GM03348 (cell line): ENCODE results near the gene WNK4.
"Not testable (repeated sequence)": the region's sequence is repeated elsewhere in the genome, so short reads cannot be mapped to it uniquely, and the experiment has no call there.

Experiments
- DNase-seq: peaks from one replicate; pipeline ENCODE4 v3.0.0; 2012; ENCODE audit warnings: low spot score

WNK4 gene

DNA sequence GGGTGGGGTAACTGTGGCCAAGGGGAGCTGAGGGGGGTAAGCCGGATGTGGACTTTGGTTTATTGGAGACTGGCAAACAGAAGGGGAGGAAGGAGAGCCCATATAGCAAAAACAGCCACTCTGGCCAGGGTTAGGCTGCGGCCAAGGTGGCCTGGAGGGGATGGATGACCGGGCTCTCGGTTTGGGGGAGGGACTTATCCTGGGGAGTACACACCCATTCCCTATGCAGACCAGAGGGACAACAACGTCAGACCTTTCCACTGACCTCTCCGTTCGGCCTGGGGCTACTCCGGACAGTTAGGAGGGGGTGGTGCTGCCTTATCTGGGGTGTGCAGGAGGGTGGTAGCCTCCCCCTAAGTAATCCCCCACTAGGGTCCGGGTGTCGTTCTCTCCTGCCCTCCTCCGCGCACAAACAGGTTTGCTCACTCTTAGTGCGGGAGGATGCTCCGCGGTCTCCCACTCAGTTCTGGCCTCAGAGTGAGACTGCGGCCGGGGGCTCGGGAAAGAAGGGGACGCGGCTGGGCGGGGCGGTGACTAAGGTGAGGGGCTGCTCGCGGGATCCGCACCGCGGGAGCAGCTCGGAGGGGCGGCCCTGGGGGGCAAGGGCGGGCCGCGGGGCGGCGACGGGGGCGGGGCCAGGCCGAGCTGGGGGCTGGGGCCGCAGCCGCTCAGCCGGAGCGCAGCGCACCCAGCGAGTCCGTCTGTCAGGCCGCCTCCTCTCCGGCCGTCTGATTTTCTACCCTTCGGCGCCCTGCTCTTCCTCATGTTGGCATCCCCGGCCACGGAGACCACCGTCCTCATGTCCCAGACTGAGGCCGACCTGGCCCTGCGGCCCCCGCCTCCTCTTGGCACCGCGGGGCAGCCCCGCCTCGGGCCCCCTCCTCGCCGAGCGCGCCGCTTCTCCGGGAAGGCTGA lies at the start of gene WNK4:
Gene WNK4 (plus strand): TSS at position 675 of the 915 bp plus-strand sequence. CDS start 89 bp downstream, at position 764.
- DNase-seq: peak; percentile 92

DNA sequence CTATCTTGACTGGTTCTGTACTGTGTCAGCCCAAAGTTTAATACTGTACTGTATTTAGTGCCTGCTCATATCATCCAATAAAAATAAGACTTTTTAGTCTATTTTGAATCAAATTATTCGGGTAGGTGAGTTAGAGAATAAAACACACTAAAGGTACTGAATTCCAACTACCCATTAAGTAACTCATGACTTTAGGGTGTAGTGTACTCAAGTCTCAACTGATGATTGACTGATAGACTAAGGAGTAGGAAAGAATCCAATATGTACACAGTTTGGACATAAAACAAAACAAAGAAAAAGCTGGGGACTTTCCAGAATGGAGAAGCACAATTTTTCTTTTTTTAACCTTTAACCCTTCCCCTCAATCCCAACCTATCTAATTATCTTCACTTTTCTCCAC lies 39.7 kb upstream of the WNK4 start:
- DNase-seq: no peak

DNA sequence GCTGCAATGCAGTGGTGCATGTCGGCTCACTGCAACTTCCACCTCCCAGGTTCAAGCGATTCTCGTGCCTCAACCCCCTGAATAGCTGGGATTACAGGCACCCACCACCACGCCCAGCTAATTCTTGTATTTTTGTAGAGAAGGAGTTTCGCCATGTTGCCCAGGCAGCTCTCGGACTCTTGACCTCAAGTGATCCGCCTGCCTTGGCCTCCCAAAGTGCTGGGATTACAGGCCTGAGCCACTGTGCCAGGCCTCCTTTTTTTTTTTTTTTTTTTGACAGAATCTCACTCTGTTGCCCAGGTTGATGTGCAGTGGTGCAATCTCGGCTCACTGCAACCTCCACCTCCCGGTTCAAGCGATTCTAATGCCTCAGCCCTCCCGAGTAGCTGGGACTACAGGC lies 37.5 kb upstream of the WNK4 start:
- not testable (repeated sequence) for DNase-seq

DNA sequence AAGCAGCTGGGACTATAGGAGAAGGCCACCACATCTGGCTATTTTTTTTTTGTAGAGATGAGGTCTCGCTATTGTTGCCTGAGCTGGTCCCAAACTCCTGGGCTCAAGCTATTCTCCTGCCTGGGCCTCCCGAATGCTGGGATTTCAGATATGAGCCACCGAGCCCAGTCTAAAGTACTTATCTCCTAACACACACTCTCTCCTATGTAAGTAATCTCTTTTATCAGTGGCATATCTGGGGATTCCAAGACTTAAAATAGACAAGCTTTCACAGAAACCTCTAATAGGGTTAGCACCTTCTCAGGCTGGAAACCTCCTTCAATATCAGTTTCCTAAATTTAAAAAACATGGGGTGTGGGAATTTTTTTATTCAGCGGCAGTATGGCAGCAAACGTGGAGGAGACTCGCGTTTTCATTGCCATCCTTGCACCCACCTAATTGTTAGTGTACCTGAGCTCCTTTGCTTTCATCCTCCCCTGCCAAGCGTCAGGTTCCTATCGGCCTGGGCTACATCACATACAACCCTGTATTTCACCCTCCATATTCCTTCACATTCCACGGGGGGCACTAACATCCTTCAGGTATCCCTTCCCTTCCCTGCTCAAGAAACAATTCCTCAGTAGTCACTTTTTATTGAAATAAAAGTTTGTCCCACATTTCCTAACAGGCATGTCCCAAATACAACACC lies 36.7 kb upstream of the WNK4 start:
- peak; percentile 30 for DNase-seq

DNA sequence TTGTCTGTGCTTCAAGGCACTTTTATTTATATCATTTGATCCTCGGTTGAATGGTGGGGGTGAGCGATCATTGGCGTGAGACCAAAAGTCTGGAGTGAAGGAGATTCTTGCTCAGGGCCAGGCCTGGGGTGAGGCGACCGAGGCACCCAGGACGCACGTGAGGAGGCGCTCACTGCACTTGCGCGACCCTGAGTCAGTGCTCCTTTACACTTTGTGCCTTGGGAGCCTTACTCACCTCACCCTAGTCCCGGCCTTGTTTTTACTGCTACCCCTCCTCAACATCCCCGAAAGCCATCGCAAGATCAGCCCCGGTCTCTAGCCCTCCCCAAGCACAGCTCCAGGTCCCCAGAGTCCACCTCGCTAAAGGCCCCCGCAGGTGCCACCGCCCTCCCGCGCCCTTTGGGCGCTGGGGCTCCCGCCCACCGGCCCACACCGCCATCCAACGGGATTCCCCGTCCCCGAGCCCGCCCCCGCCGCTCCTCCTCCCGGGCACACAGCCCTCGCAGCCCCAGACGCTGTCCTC lies 36.1 kb upstream of the WNK4 start:
- peak; percentile 86 for DNase-seq

DNA sequence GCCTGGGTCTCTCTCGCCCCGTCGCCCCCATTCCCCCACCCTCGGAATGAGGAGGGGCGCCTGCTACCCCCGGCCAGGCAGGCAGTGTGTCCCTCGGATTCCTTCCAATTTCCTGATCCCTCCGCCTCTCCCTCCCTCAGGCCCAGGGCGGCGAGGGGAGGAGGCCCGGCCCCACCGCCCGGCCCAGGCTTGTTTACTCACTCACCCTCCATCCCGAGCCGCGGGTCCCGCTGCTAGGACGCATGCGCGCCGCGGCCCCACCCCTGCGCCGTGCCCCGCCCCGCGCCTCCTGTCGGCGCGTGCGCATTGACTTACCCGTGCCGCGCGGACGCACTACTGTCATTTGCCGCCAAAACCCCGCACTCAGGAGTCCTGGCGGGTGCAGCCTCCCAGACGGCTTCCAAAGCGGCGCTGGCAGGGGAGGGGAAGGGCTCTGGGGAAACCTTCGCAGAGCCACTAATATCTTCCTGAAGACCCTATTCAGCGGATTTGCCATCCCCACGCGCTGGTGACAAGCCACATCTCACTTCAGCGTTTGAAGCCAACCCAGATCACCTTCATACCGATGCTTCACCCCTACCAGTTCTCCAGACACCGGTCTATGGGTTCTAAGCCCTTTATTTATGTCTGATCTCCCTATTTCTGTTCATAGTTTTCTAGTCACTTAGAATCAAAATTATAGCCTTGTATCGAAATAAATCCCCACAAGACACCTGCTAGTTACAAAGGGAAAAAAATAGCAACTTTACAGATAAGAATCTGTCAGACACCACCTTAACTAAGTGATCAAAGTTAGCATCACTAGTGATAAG lies 35.4 kb upstream of the WNK4 start, which contains the start of gene EZH1:
Gene EZH1 (minus strand): TSS at position 235 of the 812 bp plus-strand sequence. CDS start 16,099 bp downstream, outside the sequence.
- peak; percentile 100 for DNase-seq

DNA sequence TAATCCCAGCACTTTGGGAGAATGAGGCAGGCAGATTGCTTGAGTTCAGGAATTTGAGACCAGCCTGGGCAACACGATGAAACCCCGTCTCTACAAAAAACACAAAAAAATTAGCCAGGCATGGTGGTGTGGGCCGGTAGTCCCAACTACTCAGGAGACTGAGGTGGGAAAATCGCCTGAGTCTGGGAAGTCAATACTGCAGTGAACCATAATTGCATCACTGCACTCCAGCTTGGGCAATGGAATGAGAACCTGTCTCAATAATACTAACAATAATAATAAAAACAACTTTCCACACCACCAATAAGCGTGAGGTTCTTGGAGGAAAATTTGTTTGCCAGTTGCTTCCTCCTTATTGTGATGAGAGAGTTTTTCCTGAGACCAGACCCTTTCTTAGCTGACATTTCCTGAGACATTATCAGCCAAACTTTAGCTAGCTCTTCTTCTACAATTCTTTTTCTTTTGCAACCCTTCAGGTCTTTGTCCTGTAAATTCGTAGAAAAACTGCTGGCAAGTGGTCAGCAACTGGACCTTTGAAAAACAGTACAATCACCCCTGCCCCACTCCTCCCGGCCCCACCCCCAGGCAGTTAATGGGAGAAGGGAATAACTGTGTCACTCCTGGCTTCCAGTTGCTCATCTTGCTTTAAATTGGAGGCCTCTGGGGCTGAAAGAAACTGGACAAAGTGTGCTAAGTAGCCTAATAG lies 32.1 kb upstream of the WNK4 start:
- DNase-seq: no peak

DNA sequence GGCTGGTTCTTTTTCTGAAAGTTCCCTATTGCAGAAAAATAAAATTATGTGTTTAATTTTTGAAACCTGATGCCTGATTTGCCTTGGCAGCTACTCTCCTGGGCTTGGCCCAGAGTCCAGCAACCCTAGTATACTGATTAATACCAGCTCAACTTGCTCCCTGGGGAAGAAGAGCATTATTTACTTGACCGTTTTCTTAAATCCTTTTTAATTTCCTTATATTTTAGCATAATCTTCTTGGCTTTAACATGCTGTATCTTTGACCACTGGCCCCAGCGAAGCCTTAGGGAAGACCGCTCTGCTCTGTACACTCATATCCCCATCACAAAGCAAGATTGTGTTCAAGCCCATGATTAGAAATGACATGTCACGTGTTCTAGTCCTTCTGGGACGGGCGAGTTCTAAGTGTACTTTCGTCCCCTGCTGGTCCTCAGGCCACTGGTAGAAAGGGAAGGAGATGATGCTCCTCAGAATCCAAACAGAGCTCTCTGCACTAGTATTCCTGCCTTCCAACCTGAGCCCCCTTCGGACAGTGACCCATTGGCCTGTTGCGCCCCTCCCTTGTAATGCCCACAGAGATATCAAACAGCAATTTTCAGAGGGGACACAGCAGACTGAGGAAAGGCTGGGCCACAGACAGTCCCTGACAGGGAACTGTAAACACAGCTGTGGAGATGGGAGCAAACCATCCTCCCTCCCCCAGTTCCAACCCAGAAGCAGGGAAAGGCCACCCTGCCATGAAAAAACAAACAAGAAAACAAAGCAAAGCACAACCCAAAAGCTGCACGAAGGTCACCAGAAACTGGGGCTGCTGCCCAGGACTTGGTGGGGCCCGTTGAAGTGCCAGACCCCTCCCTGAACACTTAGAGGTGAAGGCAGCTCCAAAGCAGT lies 31.3 kb upstream of the WNK4 start:
- DNase-seq: no peak

DNA sequence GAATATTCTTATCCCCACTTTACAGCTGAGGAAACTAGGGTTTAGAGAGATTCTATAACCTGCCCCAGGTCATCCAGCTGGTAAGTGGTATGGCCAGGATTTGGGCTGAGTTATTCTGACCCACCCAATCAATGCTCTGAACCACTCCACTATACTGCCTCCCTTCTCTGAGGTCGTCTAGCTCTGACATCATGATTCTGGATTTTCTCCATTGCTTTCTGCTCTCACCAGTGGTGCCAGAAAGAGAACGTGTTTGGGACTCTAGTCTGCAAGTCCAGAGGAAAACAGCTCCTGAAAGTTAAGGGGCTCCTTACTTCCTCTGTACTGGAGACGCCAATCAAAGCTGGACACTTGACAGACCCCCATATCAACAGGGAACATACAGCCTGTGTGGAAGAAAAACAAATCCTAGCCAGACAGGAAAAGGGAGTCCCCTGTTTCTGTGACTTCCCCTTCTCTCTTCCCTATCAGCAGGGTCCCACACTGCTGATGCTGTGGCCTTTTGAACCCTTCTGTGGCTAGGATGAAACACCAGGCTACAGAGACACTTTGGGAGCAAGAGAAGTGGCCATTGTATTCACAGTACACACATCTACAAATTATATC lies 29.6 kb upstream of the WNK4 start:
- no peak for DNase-seq

DNA sequence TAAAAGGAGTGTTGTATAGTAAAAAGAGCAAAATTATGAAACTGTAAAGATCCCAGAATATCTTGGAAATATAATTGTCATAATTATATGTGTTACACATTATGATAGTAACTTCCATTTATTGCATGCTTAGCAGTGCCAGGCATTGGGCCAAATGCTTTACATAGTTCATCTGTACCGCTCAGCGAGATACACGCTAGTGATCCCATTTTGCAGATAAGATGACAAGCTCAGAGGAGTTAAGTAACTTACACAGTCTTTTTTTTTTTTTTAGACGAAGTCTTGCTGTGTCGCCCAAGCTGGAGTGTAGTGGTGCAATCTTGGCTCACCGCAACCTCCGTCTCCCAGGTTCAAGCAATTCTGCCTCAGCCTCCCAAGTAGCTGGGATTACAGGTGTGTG lies 28.8 kb upstream of the WNK4 start:
- no peak for DNase-seq

DNA sequence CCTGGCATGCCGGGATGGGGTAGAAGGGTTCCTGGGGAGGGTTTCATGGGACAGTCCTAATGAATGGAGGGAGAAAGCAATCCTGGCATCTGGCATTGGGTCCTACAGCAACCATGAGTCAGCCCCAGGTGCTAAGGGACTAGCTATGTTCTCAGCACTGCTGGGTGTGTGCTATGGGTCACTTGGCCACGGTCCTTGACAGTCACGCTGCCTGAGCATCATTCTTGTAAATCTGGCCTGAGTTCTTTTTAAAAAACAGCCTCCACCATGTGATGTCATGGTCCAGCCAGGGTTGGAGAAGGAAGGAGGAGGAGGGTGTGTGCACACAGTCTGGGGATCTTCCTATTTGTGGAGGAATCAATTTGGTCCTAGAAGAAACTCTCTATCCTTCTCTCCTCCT lies 25.6 kb upstream of the WNK4 start:
- no peak for DNase-seq

DNA sequence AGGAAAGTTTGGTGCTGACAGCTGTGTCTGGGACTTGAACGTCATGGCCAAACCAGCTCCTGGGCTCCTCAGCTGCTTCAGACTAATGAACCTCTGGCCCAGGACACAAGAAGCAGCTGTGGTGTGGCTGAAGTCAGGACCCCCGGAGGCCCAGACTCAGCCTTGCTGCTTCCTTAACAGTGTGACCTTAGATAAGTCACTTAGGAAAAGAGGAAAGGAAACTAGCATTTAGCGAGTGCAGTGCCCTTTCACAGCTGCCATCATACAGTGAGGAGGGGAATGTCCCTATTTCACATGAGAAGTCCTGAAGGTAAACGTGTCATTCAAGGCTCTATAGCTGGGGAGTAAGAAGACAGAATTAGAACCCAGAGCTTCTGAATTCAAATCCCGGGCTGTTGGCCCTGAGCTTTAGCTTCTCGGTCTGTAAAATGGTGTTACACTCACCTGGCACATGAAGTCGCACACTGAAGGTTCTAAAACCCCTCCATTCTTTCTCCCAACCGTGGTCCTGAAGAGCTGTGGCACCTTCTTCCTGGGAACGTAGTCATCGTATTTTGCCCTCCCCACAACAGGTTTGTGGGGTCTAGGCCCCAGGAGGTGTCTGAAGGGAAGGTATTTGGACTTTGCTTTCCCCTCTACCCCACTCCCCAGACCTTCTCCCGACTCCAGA lies 20.3 kb upstream of the WNK4 start:
- no peak for DNase-seq

DNA sequence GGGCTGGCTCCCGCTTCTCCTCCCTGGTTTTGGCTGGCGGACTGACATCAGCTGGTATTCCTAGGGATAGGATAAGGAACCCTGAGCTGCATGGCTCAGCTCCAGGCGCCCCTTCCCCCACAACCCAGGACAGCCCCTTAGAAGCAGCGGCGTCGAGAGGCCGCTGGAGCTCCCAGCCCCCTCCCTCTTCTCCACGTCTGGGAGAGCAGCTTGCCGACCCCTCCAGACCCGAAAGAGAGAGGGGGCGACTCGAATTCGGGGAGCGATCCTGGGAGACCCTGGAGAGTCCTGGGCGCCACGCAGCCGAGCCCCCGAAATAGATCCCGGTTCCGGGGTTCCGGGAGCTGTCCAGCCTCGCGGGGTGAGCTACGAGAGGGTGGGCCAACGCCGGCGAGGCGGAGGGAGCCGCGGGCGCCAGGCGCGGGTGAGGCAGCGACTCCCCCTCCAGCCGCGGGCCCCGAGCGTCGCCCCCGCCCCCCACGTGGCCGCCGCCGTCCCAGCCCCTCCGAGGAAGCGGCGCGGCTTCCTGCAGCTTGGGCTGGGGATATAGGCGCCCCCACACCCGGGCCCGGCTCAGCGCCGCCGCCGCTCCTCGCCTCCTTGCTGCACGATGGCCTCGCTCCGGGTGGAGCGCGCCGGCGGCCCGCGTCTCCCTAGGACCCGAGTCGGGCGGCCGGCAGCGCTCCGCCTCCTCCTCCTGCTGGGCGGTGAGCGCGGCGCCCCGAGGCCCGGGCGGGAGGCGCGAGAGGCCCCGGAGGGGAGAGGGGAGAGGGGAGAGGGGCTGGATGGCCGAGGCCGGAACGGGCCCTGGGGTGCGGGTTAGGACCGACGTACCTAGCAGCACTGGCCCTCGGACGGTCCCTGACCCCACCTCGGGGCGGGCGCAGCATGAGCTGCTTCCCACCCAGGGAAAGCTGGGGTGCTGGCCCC lies 19.5 kb upstream of the WNK4 start, which contains the start of gene RAMP2:
Gene RAMP2 (plus strand): TSS at position 576 of the 930 bp plus-strand sequence. CDS start 35 bp downstream, at position 611.
- peak; percentile 73 for DNase-seq

DNA sequence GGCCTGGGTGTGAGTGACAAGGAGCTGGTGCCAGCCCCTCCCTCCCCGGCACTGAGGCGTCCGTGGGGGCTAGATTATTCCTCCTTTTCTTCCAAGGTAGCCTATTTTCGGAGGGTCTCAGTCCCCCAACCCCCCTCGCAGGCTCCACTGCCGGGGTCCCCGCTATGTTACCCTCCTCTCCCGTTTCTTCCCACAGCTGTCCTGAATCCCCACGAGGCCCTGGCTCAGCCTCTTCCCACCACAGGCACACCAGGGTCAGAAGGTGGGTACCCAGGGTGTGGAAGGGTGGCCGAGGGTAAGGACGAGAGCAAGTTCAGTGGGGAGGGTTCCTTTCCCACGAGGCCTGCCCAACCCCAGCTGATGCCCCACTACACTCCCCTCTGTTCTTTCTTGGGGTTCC lies 18.8 kb upstream of the WNK4 start:
- DNase-seq: no peak

DNA sequence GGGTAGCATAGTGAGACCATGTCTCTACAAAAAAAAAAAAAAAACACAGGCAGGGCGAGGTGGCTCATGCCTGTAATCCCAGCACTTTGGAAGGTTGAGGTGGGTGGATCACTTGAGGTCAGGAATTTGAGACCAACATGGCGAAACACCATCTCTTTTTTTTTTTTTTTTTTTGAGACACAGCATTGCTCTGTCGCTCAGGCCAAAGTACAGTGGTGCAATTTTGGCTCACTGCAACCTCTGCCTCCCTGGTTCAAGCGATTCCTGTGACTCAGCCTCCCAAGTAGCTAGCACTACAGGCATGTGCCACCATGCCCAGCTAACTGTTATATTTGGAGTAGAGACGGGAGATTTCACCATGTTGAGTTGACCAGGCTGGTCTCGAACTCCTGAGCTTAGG lies 14.3 kb upstream of the WNK4 start:
- DNase-seq: no peak

DNA sequence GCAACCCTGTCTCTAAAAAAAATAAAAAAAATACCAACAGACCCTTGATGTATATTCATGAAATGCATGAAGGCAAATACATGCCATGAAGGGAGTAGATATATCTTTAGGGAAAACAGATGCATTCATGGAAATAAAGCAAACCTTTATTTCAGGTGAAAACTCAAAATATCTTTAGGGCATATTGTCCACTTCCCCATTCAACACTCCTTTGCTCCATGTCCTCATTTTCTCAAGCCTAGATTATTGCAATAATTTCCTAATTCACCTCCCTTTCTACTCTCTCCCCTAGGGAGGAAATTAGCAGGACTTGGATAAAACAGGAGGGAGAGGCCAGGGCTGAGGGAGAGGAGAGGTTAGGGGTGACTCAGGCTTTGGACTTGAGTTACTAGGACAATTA lies 12.9 kb upstream of the WNK4 start:
- DNase-seq: no peak

DNA sequence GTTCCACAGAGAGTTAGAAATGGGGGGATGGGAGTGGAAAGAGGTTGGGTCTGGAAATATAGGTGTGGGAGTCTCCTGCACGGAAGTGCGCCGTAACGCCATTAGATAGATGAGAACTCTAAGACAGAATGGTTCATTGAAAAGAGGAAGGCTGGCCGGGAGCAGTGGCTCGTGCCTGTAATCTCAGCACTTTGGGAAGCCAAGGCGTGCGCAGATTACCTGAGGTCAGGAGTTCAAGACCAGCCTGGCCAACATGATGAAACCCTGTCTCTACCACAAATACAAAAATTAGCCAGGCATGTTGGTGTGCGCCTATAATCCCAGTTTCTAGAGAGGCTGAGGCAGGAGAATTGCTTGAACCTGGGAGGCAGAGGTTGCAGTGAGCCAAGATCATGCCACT lies 12.4 kb upstream of the WNK4 start:
- DNase-seq: not testable (repeated sequence)

DNA sequence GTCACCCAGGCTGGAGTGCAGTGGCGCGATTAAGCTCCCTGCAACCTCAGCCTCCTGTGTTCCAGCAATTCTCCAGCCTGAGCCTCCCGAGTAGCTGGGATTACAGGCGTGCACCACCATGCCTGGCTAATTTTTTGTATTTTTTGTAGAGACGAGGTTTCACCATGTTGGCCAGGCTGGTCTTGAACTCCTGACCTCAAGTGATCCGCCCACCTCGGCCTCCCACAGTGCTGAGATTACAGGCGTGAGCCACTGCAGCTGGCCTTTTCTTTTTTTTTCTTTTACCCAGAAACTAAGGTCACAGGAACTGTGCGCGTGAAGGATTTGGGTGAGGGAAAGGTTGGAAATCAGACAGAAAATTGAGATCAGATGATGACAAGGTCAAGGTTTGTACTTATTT lies 10.4 kb upstream of the WNK4 start:
- not testable (repeated sequence) for DNase-seq
